Vagina (tissue), 2 donors: ENCODE measurements around the gene WWOX.

Experiments used
- CTCF ChIP-seq, 3 experiments: fragments of 450-650 bp in 2 of 3; fragments of 200-600 bp in 1 of 3; sonication (generic) in 1 of 3; IDR thresholded peaks; one replicate each; pipeline ENCODE4 v1.5.1; 2017 to 2019; ENCODE audit warnings: antibody characterized with exemption in 3 of 3, mild to moderate bottlenecking in 2 of 3, moderate library complexity in 2 of 3
- POLR2AphosphoS5 ChIP-seq, 2 donors: sonication (generic); formaldehyde crosslinking; IDR thresholded peaks; one replicate each; pipeline ENCODE4 v1.9.0; 2017; ENCODE audit warnings: antibody characterized with exemption in 2 of 2, mild to moderate bottlenecking in 2 of 2, low read depth in 1 of 2; ENCODE audit not compliant: insufficient read depth in 1 of 2

DNA sequence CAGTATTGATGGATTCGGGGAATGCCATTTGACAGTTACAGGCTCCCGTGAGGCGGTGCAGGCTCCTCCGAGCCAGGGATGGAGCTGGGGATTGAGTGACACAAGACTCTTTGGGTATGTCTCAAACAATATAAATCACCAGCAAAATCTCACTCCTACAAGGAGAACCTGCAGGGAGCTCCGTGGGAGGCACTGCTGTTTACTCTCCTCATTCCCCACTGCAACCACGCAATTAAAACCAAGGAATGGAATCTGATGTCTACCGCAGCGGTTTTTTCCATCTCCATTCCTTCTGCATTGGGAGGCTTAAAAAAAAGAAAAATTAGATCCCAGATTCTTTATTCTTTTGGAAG is 157.9 kb downstream of the WWOX start:
- TF ChIP-seq CTCF (IDR thresholded peaks at IDR 0.05): no peak
- no peak for TF ChIP-seq POLR2AphosphoS5 (IDR thresholded peaks at IDR 0.05; ENCODE audit: insufficient read depth in 1 of 2, low read depth in 1 of 2)
